ENCODE data around the gene AANAT. TPM values are rescaled to one million over a fixed set of nuclear protein-coding genes. Genes with fewer than 3 reads are reported as not detected.

Gene AANAT
- total RNA-seq, 1 experiment from 2014 or later, result not detected

DNA sequence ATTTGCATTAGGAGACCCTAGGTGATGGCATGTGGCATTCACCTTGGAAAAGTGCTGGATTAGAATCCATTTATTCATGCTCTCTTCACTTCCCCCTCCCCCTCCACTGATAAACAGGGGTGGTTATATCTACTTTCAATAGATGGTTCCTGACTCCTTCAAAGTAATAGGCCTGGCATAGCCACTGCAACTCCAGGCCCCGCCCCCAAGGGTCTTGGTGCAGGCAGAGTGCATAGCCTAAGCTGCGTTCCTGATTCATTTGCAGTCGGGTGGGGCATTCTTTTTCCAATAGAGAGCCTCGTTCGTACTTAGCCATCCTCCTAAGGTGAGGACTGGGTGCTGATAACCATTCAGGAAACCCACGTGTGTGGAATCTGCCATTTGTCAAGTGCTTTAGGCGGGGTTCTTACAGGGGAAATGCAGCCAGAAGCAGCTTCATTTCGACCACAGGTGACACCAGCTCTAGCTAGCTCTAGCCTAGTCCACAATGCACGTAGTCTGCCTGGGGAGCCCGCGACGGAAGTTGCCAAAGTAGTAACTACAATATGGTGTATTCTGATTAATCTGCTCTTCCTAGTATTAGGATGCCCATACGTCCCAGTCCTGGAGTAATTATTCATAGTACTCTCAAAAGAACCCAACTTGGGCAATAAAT, 25.6 kb upstream of the AANAT start:
- Histone ChIP-seq H3K4me3 (replicated peaks in 1 of 2; ENCODE audit: low read depth in 1 of 2, low read length in 2 of 2) (no peak overlapping the region), H3K27me3 (ENCODE audit: insufficient read depth, low read length) (no peaks in the 10 kb centered on the region), H3K36me3 (ENCODE audit: control insufficient read depth in 1 of 2, insufficient read depth in 2 of 2, low read length in 2 of 2) (no peaks in the 10 kb centered on the region), H3K79me2 (ENCODE audit: insufficient read depth, low read length) (peaks cover 98% of the 10 kb centered on the region), H3K9ac (ENCODE audit: low read length) (no peak overlapping the region), H4K20me1 (ENCODE audit: insufficient read depth) (peaks cover 6% of the 10 kb centered on the region; the same call in 1 of the 2 replicates), H3K9me2 (ENCODE audit: insufficient read depth) (no peaks in the 10 kb centered on the region), H3K4me2 (ENCODE audit: low read length) (no peak overlapping the region), H3K27ac (ENCODE audit: low read depth, low read length) (no peak overlapping the region), H3K4me1 (ENCODE audit: control insufficient read depth in 1 of 2, insufficient read depth in 2 of 2, low read length in 2 of 2) (peaks cover 20 to 49% of the 10 kb centered on the region in 2 experiments), H2AFZ (ENCODE audit: low read depth, low read length, poor library complexity, severe bottlenecking) (no peak overlapping the region), H3K9me3 (ENCODE audit: control insufficient read depth in 1 of 2, insufficient read depth in 1 of 2, low read depth in 1 of 2, low read length in 2 of 2) (no peaks in the 10 kb centered on the region)
- ChIA-PET RAD21 (ENCODE audit: low non-redundant PET in 1 of 2, low total read pairs in 2 of 2, uncharacterized antibody in 2 of 2, unreplicated experiment in 2 of 2) (no interaction called here), POLR2A (interaction anchor here (0.6 kb wide), 1 partner anchor 76 kb away, joined by 3 read pairs; no protein-coding TSS in a partner anchor), CTCF (no interaction called here)
- intact Hi-C loops (cut with micrococcal nuclease), result no loop called here
- TF ChIP-seq POLR2AphosphoS5 (IDR thresholded peaks at IDR 0.05; ENCODE audit: low read depth, low read length) (no peak), ELF1 (IDR thresholded peaks at IDR 0.05; ENCODE audit: borderline replicate concordance, low read depth) (no peak), POLR2A (IDR thresholded peaks at IDR 0.05; ENCODE audit: borderline replicate concordance, extremely low read depth, insufficient read depth, insufficient read length) (no peak), ZFX (IDR thresholded peaks at IDR 0.05) (no peak), SRF (IDR thresholded peaks at IDR 0.05; ENCODE audit: low read depth) (no peak), RAD21 (IDR thresholded peaks at IDR 0.05; ENCODE audit: low read depth) (no peak), CBX3 (IDR thresholded peaks at IDR 0.05; ENCODE audit: low read depth) (no peak), SIN3A (IDR thresholded peaks at IDR 0.05; ENCODE audit: low read depth) (no peak), EZH2phosphoT487 (IDR thresholded peaks at IDR 0.05; ENCODE audit: borderline replicate concordance) (no peak), CEBPB (IDR thresholded peaks at IDR 0.05; ENCODE audit: low read depth) (no peak), EGR1 (IDR thresholded peaks at IDR 0.05; ENCODE audit: low read depth) (no peak), JUND (IDR thresholded peaks at IDR 0.05) (no peak), TCF7L2 (IDR thresholded peaks at IDR 0.05; ENCODE audit: borderline replicate concordance, extremely low read depth, insufficient read depth, insufficient read length) (no peak), FOSL1 (IDR thresholded peaks at IDR 0.05; ENCODE audit: low read depth) (no peak)
- TF ChIP-seq, protein P1, sequence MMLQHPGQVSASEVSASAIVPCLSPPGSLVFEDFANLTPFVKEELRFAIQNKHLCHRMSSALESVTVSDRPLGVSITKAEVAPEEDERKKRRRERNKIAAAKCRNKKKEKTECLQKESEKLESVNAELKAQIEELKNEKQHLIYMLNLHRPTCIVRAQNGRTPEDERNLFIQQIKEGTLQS (IDR thresholded peaks at IDR 0.05), result no peak
- TF ChIP-seq, protein P2, sequence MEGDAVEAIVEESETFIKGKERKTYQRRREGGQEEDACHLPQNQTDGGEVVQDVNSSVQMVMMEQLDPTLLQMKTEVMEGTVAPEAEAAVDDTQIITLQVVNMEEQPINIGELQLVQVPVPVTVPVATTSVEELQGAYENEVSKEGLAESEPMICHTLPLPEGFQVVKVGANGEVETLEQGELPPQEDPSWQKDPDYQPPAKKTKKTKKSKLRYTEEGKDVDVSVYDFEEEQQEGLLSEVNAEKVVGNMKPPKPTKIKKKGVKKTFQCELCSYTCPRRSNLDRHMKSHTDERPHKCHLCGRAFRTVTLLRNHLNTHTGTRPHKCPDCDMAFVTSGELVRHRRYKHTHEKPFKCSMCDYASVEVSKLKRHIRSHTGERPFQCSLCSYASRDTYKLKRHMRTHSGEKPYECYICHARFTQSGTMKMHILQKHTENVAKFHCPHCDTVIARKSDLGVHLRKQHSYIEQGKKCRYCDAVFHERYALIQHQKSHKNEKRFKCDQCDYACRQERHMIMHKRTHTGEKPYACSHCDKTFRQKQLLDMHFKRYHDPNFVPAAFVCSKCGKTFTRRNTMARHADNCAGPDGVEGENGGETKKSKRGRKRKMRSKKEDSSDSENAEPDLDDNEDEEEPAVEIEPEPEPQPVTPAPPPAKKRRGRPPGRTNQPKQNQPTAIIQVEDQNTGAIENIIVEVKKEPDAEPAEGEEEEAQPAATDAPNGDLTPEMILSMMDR (IDR thresholded peaks at IDR 0.05 in 2 of 3, conservative IDR thresholded peaks at IDR 0.05 in 1 of 3; ENCODE audit: borderline replicate concordance in 1 of 3, insufficient read depth in 1 of 3, low read depth in 2 of 3, low read length in 2 of 3), result no peak
- TF ChIP-seq, protein P3, sequence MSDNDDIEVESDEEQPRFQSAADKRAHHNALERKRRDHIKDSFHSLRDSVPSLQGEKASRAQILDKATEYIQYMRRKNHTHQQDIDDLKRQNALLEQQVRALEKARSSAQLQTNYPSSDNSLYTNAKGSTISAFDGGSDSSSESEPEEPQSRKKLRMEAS (IDR thresholded peaks at IDR 0.05), result no peak
- BruUV-seq (replicated peaks), result no TSS peak
- ATAC-seq (no peak), DNase-seq (ENCODE audit: low read depth, low spot score) (no peak)
